WTC11 (cell line): ENCODE measurements around the gene SPINK8. TPM values are rescaled to one million over a fixed set of nuclear protein-coding genes. Genes with fewer than 3 reads are reported as not detected.

ENCODE experiments used
- ATAC-seq: fragments of 200-7000 bp; cut with Tn5 transposase; 2 replicates; pipeline ENCODE4 v1.10.0; 2021; ENCODE audit warnings: mild to moderate bottlenecking, moderate library complexity
- CTCF ChIA-PET: fragments of 300-600 bp; sonication (Branson Sonifier 250); formaldehyde crosslinking; loops from one replicate; lab custom pipeline; 2021; ENCODE audit warnings: antibody characterized with exemption; lab: Charles Lee
- POLR2A ChIA-PET: fragments of 350-600 bp; sonication (Branson Sonifier 250); formaldehyde crosslinking; loops from one replicate; lab custom pipeline; 2021; ENCODE audit warnings: antibody characterized with exemption; lab: Charles Lee
- DNase-seq: peaks from one replicate; pipeline ENCODE4 v3.0.0; 2021; ENCODE audit warnings: low spot score
- H3K27ac Mint-ChIP-seq: 2 replicates; pipeline ENCODE4 v1.8.0; 2021; ENCODE audit warnings: mixed read lengths
- H3K27me3 Mint-ChIP-seq: 2 replicates; pipeline ENCODE4 v1.8.0; 2021; ENCODE audit warnings: low read depth, mild to moderate bottlenecking, moderate library complexity, mixed read lengths
- H3K36me3 Mint-ChIP-seq: 2 replicates; pipeline ENCODE4 v1.8.0; 2021; ENCODE audit warnings: mixed read lengths
- H3K4me1 Mint-ChIP-seq: 2 replicates; pipeline ENCODE4 v1.8.0; 2022; ENCODE audit warnings: mixed read lengths
- H3K4me3 Mint-ChIP-seq: 2 replicates; pipeline ENCODE4 v1.8.0; 2021; ENCODE audit warnings: mild to moderate bottlenecking, moderate library complexity, mixed read lengths
- H3K9me3 Mint-ChIP-seq: 2 replicates; pipeline ENCODE4 v1.8.0; 2021; ENCODE audit warnings: mixed read lengths
- ARID4B ChIP-seq: sonication (generic); formaldehyde crosslinking; IDR thresholded peaks from 2 replicates; pipeline ENCODE4 v1.8.0; 2023; ENCODE audit warnings: missing genetic modification reagents, mild to moderate bottlenecking, borderline replicate concordance
- EMX1 ChIP-seq: fragments of 250-450 bp; sonication (Bioruptor Pico); IDR thresholded peaks from 2 replicates; pipeline ENCODE4 v1.8.0; 2021; ENCODE audit warnings: mild to moderate bottlenecking
- FOXJ3 ChIP-seq: sonication (generic); formaldehyde crosslinking; IDR thresholded peaks from 2 replicates; pipeline ENCODE4 v1.9.0; 2021; ENCODE audit warnings: missing genetic modification reagents, mild to moderate bottlenecking, borderline replicate concordance
- FOXP4 ChIP-seq: sonication (generic); formaldehyde crosslinking; IDR thresholded peaks from 2 replicates; pipeline ENCODE4 v1.8.0; 2022; ENCODE audit warnings: mild to moderate bottlenecking, missing genetic modification reagents
- GRHL2 ChIP-seq: fragments of 250-450 bp; sonication (Bioruptor Pico); IDR thresholded peaks from 2 replicates; pipeline ENCODE4 v1.8.0; 2022; ENCODE audit warnings: mild to moderate bottlenecking, moderate library complexity; ENCODE audit not compliant: insufficient replicate concordance, severe bottlenecking
- NFYB ChIP-seq: sonication (generic); formaldehyde crosslinking; conservative IDR thresholded peaks from 2 replicates; pipeline ENCODE4 v1.8.0; 2022; ENCODE audit warnings: low read depth, missing genetic modification reagents
- STAT6 ChIP-seq: sonication (generic); formaldehyde crosslinking; conservative IDR thresholded peaks from 2 replicates; pipeline ENCODE4 v1.8.1; 2023; ENCODE audit warnings: mild to moderate bottlenecking, low read depth, missing genetic modification reagents, moderate library complexity
- ZNF416 ChIP-seq: fragments of 250-450 bp; sonication (Bioruptor Pico); IDR thresholded peaks from 2 replicates; pipeline ENCODE4 v1.9.0; 2021; ENCODE audit warnings: mild to moderate bottlenecking, inconsistent platforms
- ZNF532 ChIP-seq: fragments of 250-450 bp; sonication (Bioruptor Pico); IDR thresholded peaks from 2 replicates; pipeline ENCODE4 v1.9.0; 2021; ENCODE audit warnings: mild to moderate bottlenecking, borderline replicate concordance
- total RNA-seq: library from RNA; stranded (reverse); gene quantifications from 3 replicates; pipeline ENCODE4 v1.2.3, GENCODE V29; 2021
- TF ChIP-seq, protein P1 (sequence below): fragments of 250-450 bp; sonication (Bioruptor Pico); conservative IDR thresholded peaks from 2 replicates; pipeline ENCODE4 v1.9.0; 2021; ENCODE audit warnings: mild to moderate bottlenecking
- TF ChIP-seq, protein P2 (sequence below): sonication (generic); formaldehyde crosslinking; IDR thresholded peaks from 2 replicates; pipeline ENCODE4 v1.8.1; 2023; ENCODE audit warnings: mild to moderate bottlenecking, moderate library complexity, missing genetic modification reagents

Gene SPINK8
- total RNA-seq, 1 experiment from 2014 or later = not detected

DNA sequence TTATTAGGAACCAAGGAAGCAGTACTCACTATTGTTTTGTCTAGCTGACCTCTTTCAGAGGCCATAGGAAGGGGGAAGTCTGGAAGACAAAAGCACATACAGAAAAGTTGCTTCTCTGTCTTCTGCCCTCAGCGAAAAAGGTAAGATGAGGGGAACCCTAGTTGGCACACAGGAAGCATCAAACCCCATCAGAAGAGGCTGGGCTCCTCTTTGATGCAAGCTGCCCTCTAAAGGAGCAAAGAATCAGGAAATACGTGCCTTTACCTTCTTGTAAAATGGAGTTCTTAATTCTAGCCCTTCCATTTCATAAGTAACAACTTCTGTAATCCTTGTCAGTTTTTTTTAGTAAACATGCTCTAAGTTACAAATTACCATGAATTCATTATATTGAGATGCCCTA, 12.5 kb downstream of the SPINK8 start:
- ATAC-seq (no peak), DNase-seq (no peak)
- POLR2A ChIA-PET = no interaction called here
- CTCF ChIA-PET = interaction anchor here (0.6 to 2.2 kb wide), 2 partner anchors 80 to 115 kb away, joined by 3 to 7 read pairs; no protein-coding TSS in a partner anchor
- no peak overlapping the region for H3K4me3 Mint-ChIP-seq
- TF ChIP-seq, protein P1, sequence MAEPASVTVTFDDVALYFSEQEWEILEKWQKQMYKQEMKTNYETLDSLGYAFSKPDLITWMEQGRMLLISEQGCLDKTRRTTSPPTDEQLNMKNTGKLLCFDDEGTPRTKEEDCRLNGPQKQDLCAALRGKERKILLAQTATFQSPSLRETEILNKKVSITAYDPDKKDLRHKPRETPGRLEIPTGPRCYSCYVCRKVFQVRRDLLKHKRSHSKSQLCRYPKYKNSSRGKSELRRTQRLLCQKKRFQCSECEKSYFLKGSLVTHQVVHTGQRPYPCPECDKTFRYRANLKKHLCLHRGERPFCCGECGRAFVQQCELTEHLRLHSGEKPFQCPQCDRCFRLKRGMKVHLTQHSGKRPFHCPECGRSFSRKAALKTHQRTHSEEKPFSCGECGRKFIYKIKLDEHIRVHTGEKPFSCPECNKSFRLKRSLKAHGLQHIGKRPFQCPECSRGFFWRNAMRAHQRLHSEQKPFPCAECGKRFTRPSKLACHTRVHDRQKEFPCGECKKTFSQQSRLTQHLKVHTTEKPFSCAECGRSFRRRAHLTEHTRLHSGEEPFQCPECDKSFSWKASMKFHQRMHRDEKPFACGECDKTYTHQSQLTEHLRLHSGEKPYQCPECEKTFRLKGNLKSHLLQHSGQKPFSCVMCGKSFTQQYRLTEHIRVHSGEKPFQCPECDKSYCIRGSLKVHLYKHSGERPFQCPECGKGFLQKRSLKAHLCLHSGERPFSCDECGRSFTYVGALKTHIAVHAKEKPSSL (CRISPR knock-in tag) = no peak
- TF ChIP-seq, protein P2, sequence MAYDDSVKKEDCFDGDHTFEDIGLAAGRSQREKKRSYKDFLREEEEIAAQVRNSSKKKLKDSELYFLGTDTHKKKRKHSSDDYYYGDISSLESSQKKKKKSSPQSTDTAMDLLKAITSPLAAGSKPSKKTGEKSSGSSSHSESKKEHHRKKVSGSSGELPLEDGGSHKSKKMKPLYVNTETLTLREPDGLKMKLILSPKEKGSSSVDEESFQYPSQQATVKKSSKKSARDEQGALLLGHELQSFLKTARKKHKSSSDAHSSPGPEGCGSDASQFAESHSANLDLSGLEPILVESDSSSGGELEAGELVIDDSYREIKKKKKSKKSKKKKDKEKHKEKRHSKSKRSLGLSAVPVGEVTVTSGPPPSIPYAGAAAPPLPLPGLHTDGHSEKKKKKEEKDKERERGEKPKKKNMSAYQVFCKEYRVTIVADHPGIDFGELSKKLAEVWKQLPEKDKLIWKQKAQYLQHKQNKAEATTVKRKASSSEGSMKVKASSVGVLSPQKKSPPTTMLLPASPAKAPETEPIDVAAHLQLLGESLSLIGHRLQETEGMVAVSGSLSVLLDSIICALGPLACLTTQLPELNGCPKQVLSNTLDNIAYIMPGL (CRISPR knock-in tag) = no peak
- TF ChIP-seq NFYB (CRISPR knock-in tag) (no peak), EMX1 (CRISPR knock-in tag) (no peak), FOXP4 (CRISPR knock-in tag) (no peak), ARID4B (no peak), ZNF416 (CRISPR knock-in tag) (no peak), FOXJ3 (CRISPR knock-in tag) (no peak), STAT6 (CRISPR knock-in tag) (no peak), ZNF532 (CRISPR knock-in tag) (no peak), GRHL2 (CRISPR knock-in tag) (no peak)
- TF ChIP-seq, all 79 proteins: peak for 0
- H3K27ac Mint-ChIP-seq = no peak overlapping the region
- H3K4me1 Mint-ChIP-seq = no peaks in the 10 kb centered on the region
- peaks cover 40% of the 10 kb centered on the region for H3K27me3 Mint-ChIP-seq
- peaks cover 11% of the 10 kb centered on the region for H3K9me3 Mint-ChIP-seq
- 0 out of 2 replicates have a peak, but pooled peaks cover under 1% of the 10 kb centered on the region for H3K36me3 Mint-ChIP-seq
